CD4-positive, alpha-beta T cell treated with Interleukin-21 for 1 hour (primary cell): ENCODE measurements around the gene HYCC1.
"Not testable (repeated sequence)": the region's sequence is repeated elsewhere in the genome, so short reads cannot be mapped to it uniquely, and the experiment has no call there.

ENCODE experiments used
- DNase-seq: peaks from one replicate; pipeline ENCODE4 v3.0.0-alpha.2; 2020

The HYCC1 gene

GRCh38 chr7:23013715-23014649 lies at the start of gene HYCC1:
Gene HYCC1, minus strand, starts transcription at chr7:23014130. Its CDS starts 23,019 bp downstream, at chr7:22991111.
- DNase-seq, result peak; percentile 99

- no peak for DNase-seq
Observed at GRCh38 chr7:23062452-23062851, 48.5 kb upstream of the HYCC1 start.

GRCh38 chr7:23061327-23061726 lies 47.4 kb upstream of the HYCC1 start:
- no peak for DNase-seq

GRCh38 chr7:23058408-23059096 lies 44.6 kb upstream of the HYCC1 start:
- no peak for DNase-seq

DNA sequence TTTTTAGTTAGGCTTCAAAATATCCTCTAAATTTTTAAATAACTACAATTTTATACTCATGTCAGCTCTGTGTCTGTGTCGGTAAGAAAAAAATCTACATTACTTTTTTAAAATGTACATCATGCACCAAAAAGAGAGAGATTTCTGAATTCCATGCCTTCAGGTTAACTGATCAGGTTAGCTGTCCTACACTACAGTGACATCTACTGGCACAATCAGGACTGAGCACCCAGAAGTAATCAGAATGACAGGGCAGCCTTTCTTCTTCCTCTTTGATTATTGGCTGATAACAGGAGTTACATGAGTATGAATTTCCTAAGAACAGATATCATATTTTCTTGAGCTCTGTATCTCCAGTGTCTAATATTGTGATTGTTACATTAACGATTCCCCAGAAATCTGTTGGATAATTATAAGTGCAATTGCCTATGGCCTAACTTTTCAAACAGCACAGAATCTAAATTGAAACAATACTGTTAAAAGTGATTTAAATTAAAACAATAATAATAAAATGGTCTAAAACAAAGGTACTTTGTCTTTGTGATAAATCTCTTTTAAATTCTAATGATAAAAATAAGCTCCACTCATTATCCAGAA lies 41.8 kb upstream of the HYCC1 start:
- DNase-seq, result peak; percentile 80

GRCh38 chr7:23051124-23051485 lies 37.2 kb upstream of the HYCC1 start:
- DNase-seq, result not testable (repeated sequence)

- not testable (repeated sequence) for DNase-seq
Observed at GRCh38 chr7:23046336-23046735, 32.4 kb upstream of the HYCC1 start.

DNA sequence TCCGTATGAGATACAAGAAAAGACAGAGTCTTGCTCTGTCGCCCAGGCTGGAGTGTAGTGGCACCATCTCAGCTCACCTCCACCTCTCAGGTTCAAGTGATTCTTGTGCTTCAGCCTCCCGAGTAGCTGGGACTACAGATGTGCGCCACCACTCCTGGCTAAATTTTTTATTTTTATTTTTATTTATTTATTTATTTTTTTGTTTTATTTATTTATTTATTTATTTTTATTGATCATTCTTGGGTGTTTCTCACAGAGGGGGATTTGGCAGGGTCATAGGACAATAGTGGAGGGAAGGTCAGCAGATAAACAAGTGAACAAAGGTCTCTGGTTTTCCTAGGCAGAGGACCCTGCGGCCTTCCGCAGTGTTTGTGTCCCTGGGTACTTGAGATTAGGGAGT lies 31.2 kb upstream of the HYCC1 start:
- not testable (repeated sequence) for DNase-seq

DNA sequence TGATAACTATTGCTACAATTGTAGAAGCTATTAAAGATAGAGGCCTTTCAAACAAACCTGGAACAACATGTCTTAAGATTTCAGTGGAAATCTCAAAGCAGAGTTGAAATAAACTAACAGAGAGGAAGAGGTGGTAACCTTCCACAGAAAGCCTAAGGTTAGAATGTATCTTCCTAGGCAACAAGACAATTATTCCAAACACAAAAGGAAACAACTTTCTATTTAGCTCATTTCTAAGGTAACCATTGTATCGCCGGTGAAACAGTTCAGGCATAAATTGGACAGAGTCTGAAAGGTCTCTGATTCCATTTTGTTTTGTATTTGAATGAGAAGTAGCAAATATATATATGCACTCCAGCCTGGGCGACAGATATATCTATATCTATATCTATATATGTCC lies 30.7 kb upstream of the HYCC1 start:
- DNase-seq, result no peak

DNA sequence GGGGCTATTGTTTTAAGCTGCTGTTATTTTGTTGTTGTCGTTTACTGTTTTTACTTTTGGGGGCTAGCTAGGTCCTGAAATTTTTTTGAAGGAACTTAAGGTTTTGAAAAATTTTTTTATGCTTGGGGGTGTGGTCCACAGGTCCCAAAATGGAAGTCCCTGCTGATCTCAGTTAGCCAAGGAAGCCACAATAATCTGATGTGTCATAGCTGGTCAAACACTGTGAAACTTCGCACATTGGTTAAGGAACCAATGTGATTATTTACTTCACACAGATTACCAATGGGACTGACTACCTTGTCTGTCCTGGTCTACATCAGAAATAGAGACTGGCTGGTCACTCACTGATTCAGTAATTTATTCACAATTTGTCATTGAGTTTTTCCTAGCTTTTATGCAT lies 29.5 kb upstream of the HYCC1 start:
- DNase-seq, result no peak

DNA sequence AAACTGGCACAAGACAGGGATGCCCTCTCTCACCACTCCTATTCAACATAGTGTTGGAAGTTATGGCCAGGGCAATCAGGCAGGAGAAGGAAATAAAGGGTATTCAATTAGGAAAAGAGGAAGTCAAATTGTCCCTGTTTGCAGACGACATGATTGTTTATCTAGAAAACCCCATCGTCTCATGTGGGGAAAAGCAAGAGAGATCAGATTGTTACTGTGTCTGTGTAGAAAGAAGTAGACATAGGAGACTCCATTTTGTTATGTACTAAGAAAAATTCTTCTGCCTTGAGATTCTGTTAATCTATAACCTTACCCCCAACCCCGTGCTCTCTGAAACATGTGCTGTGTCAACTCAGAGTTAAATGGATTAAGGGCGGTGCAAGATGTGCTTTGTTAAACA lies 25.7 kb upstream of the HYCC1 start:
- DNase-seq, result not testable (repeated sequence)

DNA sequence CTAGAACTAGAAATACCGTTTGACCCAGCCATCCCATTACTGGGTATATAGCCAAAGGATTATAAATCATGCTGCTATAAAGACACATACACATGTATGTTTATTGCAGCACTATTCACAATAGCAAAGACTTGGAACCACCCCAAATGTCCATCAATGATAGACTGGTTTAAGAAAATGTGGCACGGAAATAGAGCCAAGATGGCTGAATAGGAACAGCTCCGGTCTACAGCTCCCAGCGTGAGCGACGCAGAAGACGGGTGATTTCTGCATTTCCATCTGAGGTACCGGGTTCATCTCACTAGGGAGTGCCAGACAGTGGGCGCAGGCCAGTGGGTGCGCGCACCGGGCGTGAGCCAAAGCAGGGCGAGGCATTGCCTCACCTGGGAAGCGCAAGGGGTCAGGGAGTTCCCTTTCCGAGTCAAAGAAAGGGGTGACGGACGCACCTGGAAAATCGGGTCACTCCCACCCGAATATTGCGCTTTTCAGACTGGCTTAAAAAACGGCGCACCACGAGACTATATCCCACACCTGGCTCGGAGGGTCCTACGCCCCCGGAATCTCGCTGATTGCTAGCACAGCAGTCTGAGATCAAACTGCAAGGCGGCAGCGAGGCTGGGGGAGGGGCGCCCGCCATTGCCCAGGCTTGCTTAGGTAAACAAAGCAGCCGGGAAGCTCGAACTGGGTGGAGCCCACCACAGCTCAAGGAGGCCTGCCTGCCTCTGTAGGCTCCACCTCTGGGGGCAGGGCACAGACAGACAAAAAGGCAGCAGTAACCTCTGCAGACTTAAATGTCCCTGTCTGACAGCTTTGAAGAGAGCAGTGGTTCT lies 21.8 kb upstream of the HYCC1 start:
- DNase-seq, result not testable (repeated sequence)

GRCh38 chr7:23027261-23027660 lies 13.3 kb upstream of the HYCC1 start:
- DNase-seq, result no peak

GRCh38 chr7:23026164-23026563 lies 12.2 kb upstream of the HYCC1 start:
- DNase-seq, result no peak

- DNase-seq, result no peak
Observed at GRCh38 chr7:23024454-23024853, 10.5 kb upstream of the HYCC1 start.

DNA sequence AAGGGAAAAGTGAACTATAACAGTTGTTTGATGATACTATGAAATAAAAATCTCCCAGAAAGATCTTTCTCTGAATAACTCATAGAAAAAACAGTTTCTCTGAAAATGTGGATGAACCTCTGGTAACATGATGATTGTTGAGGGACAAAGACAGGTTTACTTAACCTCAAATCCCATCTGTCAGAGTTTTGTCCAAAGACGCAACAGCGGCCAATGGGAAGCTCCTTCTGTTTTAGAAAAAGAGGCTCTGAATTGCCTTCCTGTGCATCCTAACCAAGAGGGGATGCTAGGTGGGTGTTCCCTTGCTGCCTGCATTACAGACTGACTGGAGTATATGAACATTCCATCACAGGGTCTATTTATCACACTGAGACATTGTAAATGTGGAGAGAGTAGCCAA lies 8.9 kb upstream of the HYCC1 start:
- DNase-seq, result no peak

DNA sequence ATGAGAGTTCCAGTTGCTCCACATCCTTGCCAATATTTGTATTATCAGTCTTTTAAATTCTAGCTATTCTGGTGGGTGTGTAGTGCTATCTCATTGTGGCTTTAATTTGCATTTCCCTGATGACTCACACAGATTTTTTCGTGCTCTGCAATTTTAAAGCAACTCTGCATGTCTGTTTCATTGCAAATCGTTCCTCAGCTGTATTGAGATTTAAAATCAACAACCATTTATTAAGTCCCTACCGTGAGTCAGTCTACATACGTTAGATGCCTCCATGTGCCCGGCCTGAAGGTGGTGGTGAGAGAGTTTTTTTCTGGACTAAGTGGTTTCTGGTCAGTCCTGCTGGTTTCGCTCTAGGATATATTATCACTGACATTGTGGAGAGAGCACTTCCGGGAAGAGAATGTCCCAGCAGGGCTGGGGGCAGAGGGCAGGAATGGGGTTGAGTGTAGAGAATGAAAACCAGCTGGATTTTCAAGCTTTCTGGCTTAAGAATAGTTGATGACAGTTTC lies 8.4 kb upstream of the HYCC1 start:
- DNase-seq, result no peak

DNA sequence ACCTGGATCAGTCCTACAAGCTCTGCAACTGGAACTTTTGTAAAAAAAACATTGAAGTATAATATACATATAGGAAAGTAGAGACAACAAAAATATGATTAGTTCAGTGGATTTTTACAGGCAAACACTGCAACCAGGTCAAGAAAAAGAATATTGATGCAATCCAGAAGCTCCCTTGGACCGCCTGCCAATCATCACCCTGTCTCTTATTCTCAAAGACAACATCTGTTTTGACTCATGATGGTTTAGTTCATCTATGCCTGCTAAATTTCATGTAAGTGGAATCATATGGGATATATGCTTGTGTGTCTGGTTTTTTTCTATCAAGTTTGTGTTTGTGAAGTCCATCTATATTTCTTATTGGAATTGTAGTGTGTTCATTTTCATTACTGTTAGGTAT lies 7.7 kb upstream of the HYCC1 start:
- no peak for DNase-seq

- DNase-seq, result no peak
Observed at GRCh38 chr7:23020742-23021401, 6.9 kb upstream of the HYCC1 start.

- DNase-seq, result no peak
Observed at GRCh38 chr7:23018750-23019149, 4.8 kb upstream of the HYCC1 start.

DNA sequence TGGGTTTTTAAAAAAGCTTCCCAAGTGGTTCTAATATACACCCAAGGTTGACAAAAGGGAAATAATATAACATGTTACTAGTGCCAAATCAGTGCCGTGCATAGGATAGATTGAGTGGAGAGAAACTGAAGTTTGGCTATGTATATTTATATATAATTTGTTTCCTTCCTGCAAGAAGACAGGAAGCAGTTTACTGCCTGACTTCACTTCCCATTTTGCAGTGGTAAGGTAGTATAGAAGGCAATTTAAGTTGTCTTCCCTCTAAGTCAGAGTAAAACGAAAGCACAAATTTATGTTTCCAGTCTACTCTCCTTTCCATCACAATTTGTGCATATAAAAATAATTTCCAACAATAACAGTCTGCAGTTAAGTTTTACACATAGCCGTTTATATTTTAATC lies 3.4 kb upstream of the HYCC1 start:
- no peak for DNase-seq
